GM12892 (cell line): Measurements from ENCODE around the gene FILIP1.

Experiments used
- DNase-seq: peaks from one replicate; pipeline ENCODE4 v3.0.0; 2011; ENCODE audit not compliant: insufficient read length
- FAIRE-seq: peaks from 2 replicates; lab custom pipeline; 2011; peaks lifted over from hg19 to GRCh38; lab: Jason Lieb, UNC
- POLR2A ChIP-seq: IDR thresholded peaks from 2 replicates; pipeline ENCODE4 v1.6.1; 2011; ENCODE audit warnings: low read depth, low read length, control low read depth
- POLR2AphosphoS5 ChIP-seq: IDR thresholded peaks from 2 replicates; pipeline ENCODE4 v1.6.1; 2011; ENCODE audit warnings: low read depth, low read length, control low read depth
- TAF1 ChIP-seq: IDR thresholded peaks from 2 replicates; pipeline ENCODE4 v1.6.1; 2011; ENCODE audit warnings: low read depth, mild to moderate bottlenecking, control low read depth, low read length, borderline replicate concordance

FILIP1 gene

GRCh38 chr6:75505424-75505823, 11.8 kb upstream of the FILIP1 start:
- FAIRE-seq (no peak), DNase-seq (no peak)
- TF ChIP-seq POLR2A = no peak
- TF ChIP-seq POLR2AphosphoS5 = no peak
- no peak for TF ChIP-seq TAF1

- TF ChIP-seq POLR2A (no peak), POLR2AphosphoS5 (no peak), TAF1 (no peak)
- DNase-seq (no peak), FAIRE-seq (no peak)
These were observed 11.0 kb upstream of the FILIP1 start for GRCh38 chr6:75504465-75505222.

- DNase-seq (no peak), FAIRE-seq (no peak)
- TF ChIP-seq TAF1 = no peak
- no peak for TF ChIP-seq POLR2A
- TF ChIP-seq POLR2AphosphoS5 = no peak
These were observed 9.7 kb upstream of the FILIP1 start for GRCh38 chr6:75503291-75503690.

GRCh38 chr6:75502884-75503283, 9.3 kb upstream of the FILIP1 start:
- TF ChIP-seq POLR2A (no peak), POLR2AphosphoS5 (no peak), TAF1 (no peak)
- FAIRE-seq (no peak), DNase-seq (no peak)

GRCh38 chr6:75501756-75502155, 8.2 kb upstream of the FILIP1 start:
- no peak for DNase-seq
- TF ChIP-seq POLR2AphosphoS5 (no peak), TAF1 (no peak), POLR2A (no peak)
- FAIRE-seq = no peak

- no peak for FAIRE-seq
- TF ChIP-seq POLR2A (no peak), POLR2AphosphoS5 (no peak), TAF1 (no peak)
These were observed 6.0 kb upstream of the FILIP1 start for GRCh38 chr6:75499640-75500039.

GRCh38 chr6:75498862-75499261, 5.3 kb upstream of the FILIP1 start:
- no peak for DNase-seq
- TF ChIP-seq POLR2A (no peak), TAF1 (no peak), POLR2AphosphoS5 (no peak)
- FAIRE-seq = no peak

More at GRCh38 chr6:75499640-75500039, 6.0 kb upstream of the FILIP1 start:
- DNase-seq = no peak

GRCh38 chr6:75497994-75498393, 4.4 kb upstream of the FILIP1 start:
- TF ChIP-seq POLR2AphosphoS5 (no peak), POLR2A (no peak), TAF1 (no peak)
- DNase-seq (no peak), FAIRE-seq (no peak)

- no peak for DNase-seq
- no peak for FAIRE-seq
- TF ChIP-seq POLR2A = no peak
- no peak for TF ChIP-seq POLR2AphosphoS5
- no peak for TF ChIP-seq TAF1
These were observed 1.4 kb upstream of the FILIP1 start for GRCh38 chr6:75495011-75495410.

- DNase-seq = no peak
- no peak for TF ChIP-seq TAF1
- TF ChIP-seq POLR2A = no peak
- TF ChIP-seq POLR2AphosphoS5 = no peak
- FAIRE-seq = no peak
These were observed 690 bp upstream of the FILIP1 start for GRCh38 chr6:75494290-75494689.

- no peak for TF ChIP-seq POLR2A
- TF ChIP-seq TAF1 = no peak
- no peak for TF ChIP-seq POLR2AphosphoS5
- FAIRE-seq = peak; percentile 70
- no peak for DNase-seq
These were observed 1.0 kb downstream of the FILIP1 start for GRCh38 chr6:75492386-75493153.

GRCh38 chr6:75491291-75491690, 2.3 kb downstream of the FILIP1 start:
- TF ChIP-seq POLR2A (no peak), POLR2AphosphoS5 (no peak), TAF1 (no peak)
- FAIRE-seq (no peak), DNase-seq (no peak)
